Liver (tissue), 9 donors: ENCODE measurements around the gene BASP1. TPM values are rescaled to one million over a fixed set of nuclear protein-coding genes. Genes with fewer than 3 reads are reported as not detected.

ENCODE experiments used
- DNase-seq: peaks from one replicate; pipeline ENCODE4 v3.0.0-alpha.2; 2017; ENCODE audit warnings: low spot score
- H3K27ac ChIP-seq, 2 donors: one replicate each; pipeline ENCODE4 v1.7.0; 2013; ENCODE audit warnings: inconsistent platforms in 2 of 2, low read length in 2 of 2, control low read depth in 1 of 2, low read depth in 1 of 2, mild to moderate bottlenecking in 1 of 2
- H3K27me3 ChIP-seq, 4 donors: one replicate each; pipeline versions ENCODE4 v1.6.1 to v1.7.0; 2013; ENCODE audit warnings: low read length in 3 of 4, inconsistent platforms in 1 of 4, mild to moderate bottlenecking in 1 of 4, moderate library complexity in 1 of 4; ENCODE audit not compliant: control insufficient read depth in 4 of 4, insufficient read depth in 4 of 4
- H3K36me3 ChIP-seq, 4 donors: one replicate each; pipeline versions ENCODE4 v1.6.1 to v1.7.0; 2013; ENCODE audit warnings: low read length in 3 of 4, mild to moderate bottlenecking in 3 of 4, low read depth in 1 of 4, moderate library complexity in 1 of 4; ENCODE audit not compliant: control insufficient read depth in 4 of 4, insufficient read depth in 3 of 4
- H3K4me1 ChIP-seq, 4 donors: one replicate each; pipeline versions ENCODE4 v1.6.1 to v1.7.0; 2013; ENCODE audit warnings: low read length in 3 of 4, mild to moderate bottlenecking in 3 of 4, moderate library complexity in 1 of 4; ENCODE audit not compliant: control insufficient read depth in 4 of 4, insufficient read depth in 4 of 4
- H3K4me3 ChIP-seq, 3 donors: one replicate each; pipeline versions ENCODE4 v1.6.1 to v1.7.0; 2013; ENCODE audit warnings: low read length in 3 of 3, control low read depth in 1 of 3, low read depth in 1 of 3, mild to moderate bottlenecking in 1 of 3
- H3K9ac ChIP-seq, 2 donors: one replicate each; pipeline ENCODE4 v1.7.0; 2013; ENCODE audit warnings: low read length in 2 of 2, mild to moderate bottlenecking in 2 of 2, moderate library complexity in 2 of 2, control low read depth in 1 of 2, low read depth in 1 of 2
- H3K9me3 ChIP-seq, 4 donors: one replicate each; pipeline versions ENCODE4 v1.6.1 to v1.7.0; 2013; ENCODE audit warnings: low read length in 3 of 4; ENCODE audit not compliant: control insufficient read depth in 4 of 4
- CTCF ChIP-seq: fragments of 150-350 bp; IDR thresholded peaks from 2 replicates; pipeline ENCODE4 v1.5.1; 2017; ENCODE audit warnings: improper control_type of control experiment, low read depth, low read length; ENCODE audit not compliant: missing input control
- EGR1 ChIP-seq, 2 donors: IDR thresholded peaks; 2 replicates each; pipeline ENCODE4 v1.6.1; 2016 to 2018; ENCODE audit warnings: antibody characterized with exemption in 2 of 2, low read depth in 2 of 2
- FOXA2 ChIP-seq: IDR thresholded peaks from 2 replicates; pipeline ENCODE4 v1.6.1; 2016; ENCODE audit warnings: antibody characterized with exemption
- GABPA ChIP-seq, 2 donors: IDR thresholded peaks in 1 of 2; conservative IDR thresholded peaks in 1 of 2; 2 replicates each; pipeline ENCODE4 v1.6.1; 2016; ENCODE audit warnings: antibody characterized with exemption in 2 of 2, mild to moderate bottlenecking in 1 of 2, moderate library complexity in 1 of 2
- HNF4A ChIP-seq, 2 donors: conservative IDR thresholded peaks; 2 replicates each; pipeline ENCODE4 v1.6.1; 2016; ENCODE audit warnings: antibody characterized with exemption in 2 of 2, mild to moderate bottlenecking in 2 of 2
- HNF4G ChIP-seq: IDR thresholded peaks from 2 replicates; pipeline ENCODE4 v1.6.1; 2016; ENCODE audit warnings: antibody characterized with exemption
- JUND ChIP-seq, 2 donors: IDR thresholded peaks; 2 replicates each; pipeline ENCODE4 v1.6.1; 2016; ENCODE audit warnings: antibody characterized with exemption in 2 of 2
- MAX ChIP-seq: IDR thresholded peaks from 2 replicates; pipeline ENCODE4 v1.6.1; 2016; ENCODE audit warnings: antibody characterized with exemption
- RAD21 ChIP-seq, 2 donors: IDR thresholded peaks; 2 replicates each; pipeline ENCODE4 v1.6.1; 2016; ENCODE audit warnings: antibody characterized with exemption in 2 of 2, mild to moderate bottlenecking in 2 of 2
- RXRA ChIP-seq, 2 donors: IDR thresholded peaks; 2 replicates each; pipeline ENCODE4 v1.6.1; 2017 to 2018; ENCODE audit warnings: antibody characterized with exemption in 2 of 2, mild to moderate bottlenecking in 1 of 2
- SP1 ChIP-seq: IDR thresholded peaks from 2 replicates; pipeline ENCODE4 v1.6.1; 2018; ENCODE audit warnings: antibody characterized with exemption, mild to moderate bottlenecking
- TAF1 ChIP-seq: conservative IDR thresholded peaks from 2 replicates; pipeline ENCODE4 v1.6.1; 2016; ENCODE audit warnings: antibody characterized with exemption, mild to moderate bottlenecking
- YY1 ChIP-seq: IDR thresholded peaks from 2 replicates; pipeline ENCODE4 v1.6.1; 2016; ENCODE audit warnings: antibody characterized with exemption, mild to moderate bottlenecking
- WGBS: extraction: QIAGEN DNeasy Blood & Tissue Kit; methylation state at CpG from one replicate; pipeline ENCODE4 v1.1.7; 2013; 5-methylcytosine and 5-hydroxymethylcytosine counted together
- polyA plus RNA-seq, 2 donors: library from polyadenylated mRNA; stranded (reverse) in 1 of 2; unstranded in 1 of 2; fragments of 200-250 nt in 1 of 2; fragments of >200 nt in 1 of 2; fragmentation: Nextera tagmentation in 1 of 2; extraction: Ambion mirVana in 1 of 2; gene quantifications; one replicate each; pipeline versions ENCODE4 v1.2.1 to v1.2.3, GENCODE V29; 2013 to 2015
- total RNA-seq, 2 donors: library from RNA; depleted of rRNA; stranded (reverse); fragments of >200 nt; gene quantifications; one replicate each; pipeline ENCODE4 v1.2.3, GENCODE V29; 2014
- donor health status: healthy.
- donor health status: healthy.
- donor health status: healthy.
- donor health status: healthy.
- donor health status: healthy.

Gene BASP1
- total and polyA plus RNA-seq, 4 donors = 1.2 to 17.0 (median 5.4) TPM

GRCh38 chr5:17225520-17225919 is 8.1 kb downstream of the BASP1 start (continued):
- TF ChIP-seq SP1 (no peak), CTCF (no peak), TAF1 (no peak), YY1 (no peak)

GRCh38 chr5:17227868-17228267 is 10.4 kb downstream of the BASP1 start:
- Histone ChIP-seq H3K4me1 (no peaks in the 10 kb centered on the region), H3K9me3 (no peaks in the 10 kb centered on the region), H3K36me3 (no peaks in the 10 kb centered on the region), H3K27ac (no peak overlapping the region), H3K27me3 (peaks cover 0 to 5% (median 2%) of the 10 kb centered on the region in 4 donors), H3K9ac (no peak overlapping the region), H3K4me3 (no peak overlapping the region)
- TF ChIP-seq RAD21 (IDR thresholded peaks at IDR 0.05) (no peak), GABPA (IDR thresholded peaks at IDR 0.05 in 1 of 2, conservative IDR thresholded peaks at IDR 0.05 in 1 of 2) (no peak), MAX (no peak), SP1 (no peak), EGR1 (IDR thresholded peaks at IDR 0.05; ENCODE audit: low read depth in 2 of 2) (no peak), RXRA (IDR thresholded peaks at IDR 0.05) (no peak), HNF4A (conservative IDR thresholded peaks at IDR 0.05) (no peak), HNF4G (no peak)
- 93% methylated on average over 1 of the region's 1 CpG for WGBS
- DNase-seq = no peak

GRCh38 chr5:17228821-17229291 is 11.4 kb downstream of the BASP1 start:
- no peak for TF ChIP-seq YY1
- TF ChIP-seq JUND (IDR thresholded peaks at IDR 0.05) = no peak
- no peak for TF ChIP-seq HNF4G
- TF ChIP-seq MAX = no peak
- no peak for TF ChIP-seq HNF4A (conservative IDR thresholded peaks at IDR 0.05)
- Histone ChIP-seq H3K36me3 (no peaks in the 10 kb centered on the region), H3K9ac (no peak overlapping the region), H3K4me3 (no peak overlapping the region), H3K9me3 (no peaks in the 10 kb centered on the region), H3K4me1 (no peaks in the 10 kb centered on the region), H3K27ac (no peak overlapping the region), H3K27me3 (peaks cover 0 to 5% (median 1%) of the 10 kb centered on the region in 4 donors)
- DNase-seq = no peak
- WGBS = 28% methylated on average over 3 of the region's 3 CpGs

GRCh38 chr5:17229313-17229712 is 11.9 kb downstream of the BASP1 start:
- WGBS = 56% methylated on average over 4 of the region's 4 CpGs
- Histone ChIP-seq H3K27me3 (peaks cover 0 to 5% (median 1%) of the 10 kb centered on the region in 4 donors), H3K27ac (no peak overlapping the region), H3K4me3 (no peak overlapping the region), H3K36me3 (no peaks in the 10 kb centered on the region), H3K9ac (no peak overlapping the region), H3K9me3 (no peaks in the 10 kb centered on the region), H3K4me1 (no peaks in the 10 kb centered on the region)
- no peak for DNase-seq
- no peak for TF ChIP-seq JUND (IDR thresholded peaks at IDR 0.05)
- TF ChIP-seq TAF1 = no peak
- no peak for TF ChIP-seq EGR1 (IDR thresholded peaks at IDR 0.05; ENCODE audit: low read depth in 2 of 2)
- TF ChIP-seq RXRA (IDR thresholded peaks at IDR 0.05) = no peak
- TF ChIP-seq GABPA (IDR thresholded peaks at IDR 0.05 in 1 of 2, conservative IDR thresholded peaks at IDR 0.05 in 1 of 2) = no peak
- no peak for TF ChIP-seq FOXA2
